Upper lobe of left lung (tissue), 6 donors: ENCODE results near the gene EEF1AKMT3. TPM values are rescaled to one million over a fixed set of nuclear protein-coding genes. Genes with fewer than 3 reads are reported as not detected.

Experiments used
- ATAC-seq, 2 donors: fragments of 200-7000 bp; cut with Tn5 transposase; one replicate each; pipeline ENCODE4 v1.9.1; 2022; ENCODE audit warnings: mild to moderate bottlenecking in 2 of 2, moderate library complexity in 2 of 2; ENCODE audit not compliant: low FRiP score in 2 of 2
- DNase-seq, 2 donors: peaks; one replicate each; pipeline ENCODE4 v3.0.0-alpha.2; 2019 to 2020
- H3K27ac ChIP-seq, 4 donors: fragments of 200-600 bp; sonication (generic); one replicate each; pipeline ENCODE4 v1.5.1; 2016 to 2019
- H3K27me3 ChIP-seq, 4 donors: fragments of 200-600 bp; sonication (generic); one replicate each; pipeline ENCODE4 v1.5.1; 2017 to 2019
- H3K36me3 ChIP-seq, 4 donors: fragments of 200-600 bp; sonication (generic); one replicate each; pipeline ENCODE4 v1.5.1; 2016 to 2019
- H3K4me1 ChIP-seq, 4 donors: fragments of 200-600 bp; sonication (generic); one replicate each; pipeline ENCODE4 v1.5.1; 2018 to 2019
- H3K4me3 ChIP-seq, 4 donors: fragments of 200-600 bp; sonication (generic); one replicate each; pipeline ENCODE4 v1.5.1; 2017 to 2019; ENCODE audit warnings: mild to moderate bottlenecking in 2 of 4, moderate library complexity in 1 of 4
- H3K9me3 ChIP-seq, 4 donors: fragments of 200-600 bp; sonication (generic); one replicate each; pipeline ENCODE4 v1.5.1; 2018 to 2019
- CTCF ChIP-seq, 6 experiments: fragments of 450-650 bp in 4 of 6; fragments of 200-600 bp in 2 of 6; sonication (generic) in 2 of 6; IDR thresholded peaks; one replicate each; pipeline ENCODE4 v1.5.1; 2016 to 2019; ENCODE audit warnings: antibody characterized with exemption in 6 of 6
- EP300 ChIP-seq, 4 donors: sonication (generic); formaldehyde crosslinking; IDR thresholded peaks; one replicate each; pipeline ENCODE4 v1.5.1; 2017; ENCODE audit warnings: antibody characterized with exemption in 4 of 4, control low read depth in 2 of 4
- POLR2A ChIP-seq, 4 donors: fragments of 450-650 bp; IDR thresholded peaks; one replicate each; pipeline ENCODE4 v1.5.1; 2016 to 2017; ENCODE audit warnings: antibody characterized with exemption in 4 of 4, mild to moderate bottlenecking in 2 of 4
- POLR2AphosphoS5 ChIP-seq, 2 donors: sonication (generic); formaldehyde crosslinking; IDR thresholded peaks; one replicate each; pipeline ENCODE4 v1.5.1; 2017; ENCODE audit warnings: antibody characterized with exemption in 2 of 2
- WGBS, 2 donors: methylation state at CpG; one replicate each; pipeline ENCODE4 v1.1.5; 2017 to 2018; 5-methylcytosine and 5-hydroxymethylcytosine counted together
- small RNA-seq, 4 donors: library from RNA; depleted of rRNA; stranded (forward); fragments of <200 nt; gene quantifications; one replicate each; pipeline ENCODE3, GENCODE V24; 2016
- total RNA-seq, 6 donors: library from RNA; depleted of rRNA in 4 of 6; stranded (reverse); fragments of >200 nt in 4 of 6; gene quantifications; one replicate each; pipeline versions ENCODE4 v1.1.0 to v1.2.1, GENCODE V29; 2016 to 2021
- donor health status: DM: no; HTN: no; CAD: no; lungs with moderate emphysema.
- donor health status: DM: no; HTN: yes; CAD: no; lungs with severe emphysema.

Gene EEF1AKMT3
- total RNA-seq, 6 donors from 2014 or later, result 4.2 to 18.3 (median 6.4) TPM

- ATAC-seq (no peak), DNase-seq (no peak)
- H3K27me3 ChIP-seq, result no peaks in the 10 kb centered on the region
- H3K9me3 ChIP-seq, result no peaks in the 10 kb centered on the region
- H3K4me1 ChIP-seq, result peaks cover 58 to 76% (median 65%) of the 10 kb centered on the region in 4 donors
- WGBS, 2 donors, result 89 to 93% methylated on average over 1 of the region's 1 CpG
- H3K36me3 ChIP-seq, result peaks cover 62 to 85% (median 73%) of the 10 kb centered on the region in 4 donors
- H3K4me3 ChIP-seq, result no peak overlapping the region
- peak overlapping the region; percentile 20 to 84 (median 70) for H3K27ac ChIP-seq
- TF ChIP-seq POLR2A (IDR thresholded peaks at IDR 0.05), result no peak
- TF ChIP-seq EP300 (IDR thresholded peaks at IDR 0.05), result no peak
- no peak for TF ChIP-seq CTCF (IDR thresholded peaks at IDR 0.05)
These were observed 54.6 kb downstream of the EEF1AKMT3 start for GRCh38 chr12:57826966-57827365.

GRCh38 chr12:57829025-57829777 lies 56.8 kb downstream of the EEF1AKMT3 start:
- ATAC-seq (no peak), DNase-seq (no peak)
- Histone ChIP-seq H3K9me3 (no peaks in the 10 kb centered on the region), H3K27ac (peak overlapping the region; percentile 18 to 98 (median 60)), H3K27me3 (no peaks in the 10 kb centered on the region), H3K4me3 (no peak overlapping the region), H3K36me3 (peaks cover 45 to 64% (median 52%) of the 10 kb centered on the region in 4 donors), H3K4me1 (peaks cover 58 to 86% (median 71%) of the 10 kb centered on the region in 4 donors)
- TF ChIP-seq POLR2AphosphoS5 (IDR thresholded peaks at IDR 0.05) (peak in 1 of 2 donors; percentile 6), POLR2A (IDR thresholded peaks at IDR 0.05) (no peak), EP300 (IDR thresholded peaks at IDR 0.05) (no peak)
- WGBS, 2 donors, result 41 to 57% methylated on average over 10 of the region's 10 CpGs

GRCh38 chr12:57830393-57830792 lies 58.0 kb downstream of the EEF1AKMT3 start:
- Histone ChIP-seq H3K9me3 (no peaks in the 10 kb centered on the region), H3K27me3 (no peaks in the 10 kb centered on the region), H3K4me1 (peaks cover 68 to 88% (median 81%) of the 10 kb centered on the region in 4 donors), H3K4me3 (no peak overlapping the region), H3K36me3 (peaks cover 33 to 52% (median 40%) of the 10 kb centered on the region in 4 donors), H3K27ac (peak overlapping the region in 3 of 4 donors; percentile 46 to 98 (median 86))
- DNase-seq (no peak), ATAC-seq (no peak)
- TF ChIP-seq EP300 (IDR thresholded peaks at IDR 0.05) (no peak), CTCF (IDR thresholded peaks at IDR 0.05) (no peak), POLR2AphosphoS5 (IDR thresholded peaks at IDR 0.05) (no peak), POLR2A (IDR thresholded peaks at IDR 0.05) (no peak)
- 83 to 88% methylated on average over 2 of the region's 2 CpGs for WGBS, 2 donors

Small RNAs within 50 kb of the gene (small RNA-seq; reads per million reads assigned to genes)
- 2.2 to 8.6 (median 4.5) reads per million in 4 donors for gene MIR26A2
- 0 reads per million in 4 donors for gene RNU6-1083P

Other genes starting within 250 kb of the EEF1AKMT3 start
- 100 to 1,000 TPM in 3 of 6 donors, 10 to 100 TPM in 3; 25.1 to 184 (median 94.7) TPM for gene MBD6, start 249.8 kb upstream of the EEF1AKMT3 start, total RNA-seq
- gene DCTN2, start 225.4 kb upstream of the EEF1AKMT3 start, total RNA-seq, result 100 to 1,000 TPM in 4 of 6 donors, 10 to 100 TPM in 2; 83.1 to 145 (median 110) TPM
- gene KIF5A, start 222.6 kb upstream of the EEF1AKMT3 start, total RNA-seq, result under 1 TPM in 5 of 6 donors, not detected in 1; 0.06 to 0.39 (median 0.20) TPM
- 10 to 100 TPM; 13.4 to 56.7 (median 30.7) TPM for gene PIP4K2C, start 181.4 kb upstream of the EEF1AKMT3 start, total RNA-seq
- 10 to 100 TPM; 12.8 to 44.0 (median 21.1) TPM for gene DTX3, start 167.8 kb upstream of the EEF1AKMT3 start, total RNA-seq
- gene ARHGEF25, start 161.2 kb upstream of the EEF1AKMT3 start, total RNA-seq, result 10 to 100 TPM in 2 of 6 donors, 1 to 10 TPM in 4; 6.6 to 78.6 (median 8.2) TPM
- 1 to 10 TPM in 1 of 6 donors, under 1 TPM in 5; under 0.01 to 2.6 (median 0.80) TPM for gene B4GALNT1, start 139.4 kb upstream of the EEF1AKMT3 start, total RNA-seq
- 100 to 1,000 TPM; 171 to 305 (median 278) TPM for gene OS9, start 78.5 kb upstream of the EEF1AKMT3 start, total RNA-seq
- gene AGAP2, start 33.9 kb upstream of the EEF1AKMT3 start, total RNA-seq, result 1 to 10 TPM; 2.0 to 7.3 (median 5.8) TPM
- 10 to 100 TPM; 16.8 to 54.6 (median 37.3) TPM for gene TSPAN31, start 27.6 kb upstream of the EEF1AKMT3 start, total RNA-seq
- gene CDK4, start 20.3 kb upstream of the EEF1AKMT3 start, total RNA-seq, result 100 to 1,000 TPM in 2 of 6 donors, 10 to 100 TPM in 4; 38.5 to 109 (median 62.5) TPM
- gene MARCHF9, start 17.5 kb upstream of the EEF1AKMT3 start, total RNA-seq, result 10 to 100 TPM; 15.4 to 36.7 (median 21.3) TPM
- 1 to 10 TPM in 4 of 6 donors, under 1 TPM in 1, not detected in 1; 0.98 to 5.2 (median 2.5) TPM for gene CYP27B1, start 5.5 kb upstream of the EEF1AKMT3 start, total RNA-seq
- 10 to 100 TPM in 4 of 6 donors, 1 to 10 TPM in 2; 1.3 to 30.2 (median 16.9) TPM for gene METTL1, start 509 bp upstream of the EEF1AKMT3 start, total RNA-seq
- gene TSFM, start 10.2 kb downstream of the EEF1AKMT3 start, total RNA-seq, result 10 to 100 TPM in 4 of 6 donors, 1 to 10 TPM in 2; 5.0 to 34.0 (median 22.8) TPM
- 10 to 100 TPM in 3 of 6 donors, 1 to 10 TPM in 3; 4.9 to 57.6 (median 8.7) TPM for gene AVIL, start 46.1 kb downstream of the EEF1AKMT3 start, total RNA-seq
- gene CTDSP2, start 74.1 kb downstream of the EEF1AKMT3 start, total RNA-seq, result 100 to 1,000 TPM; 153 to 226 (median 175) TPM
- 10 to 100 TPM in 1 of 6 donors, 1 to 10 TPM in 4, not detected in 1; 4.7 to 18.8 (median 7.7) TPM for gene ATP23, start 169.0 kb downstream of the EEF1AKMT3 start, total RNA-seq